GM18499 (cell line): ENCODE measurements around the gene TTLL12.
"Not testable (repeated sequence)": the region's sequence is repeated elsewhere in the genome, so short reads cannot be mapped to it uniquely, and the experiment has no call there.

Experiments
- ATAC-seq: cut with Tn5 transposase; IDR thresholded peaks from one replicate; pipeline ENCODE4 v1.9.1; 2021; ENCODE audit warnings: moderate number of reproducible peaks; ENCODE audit not compliant: insufficient read depth, unreplicated experiment

Gene TTLL12

DNA sequence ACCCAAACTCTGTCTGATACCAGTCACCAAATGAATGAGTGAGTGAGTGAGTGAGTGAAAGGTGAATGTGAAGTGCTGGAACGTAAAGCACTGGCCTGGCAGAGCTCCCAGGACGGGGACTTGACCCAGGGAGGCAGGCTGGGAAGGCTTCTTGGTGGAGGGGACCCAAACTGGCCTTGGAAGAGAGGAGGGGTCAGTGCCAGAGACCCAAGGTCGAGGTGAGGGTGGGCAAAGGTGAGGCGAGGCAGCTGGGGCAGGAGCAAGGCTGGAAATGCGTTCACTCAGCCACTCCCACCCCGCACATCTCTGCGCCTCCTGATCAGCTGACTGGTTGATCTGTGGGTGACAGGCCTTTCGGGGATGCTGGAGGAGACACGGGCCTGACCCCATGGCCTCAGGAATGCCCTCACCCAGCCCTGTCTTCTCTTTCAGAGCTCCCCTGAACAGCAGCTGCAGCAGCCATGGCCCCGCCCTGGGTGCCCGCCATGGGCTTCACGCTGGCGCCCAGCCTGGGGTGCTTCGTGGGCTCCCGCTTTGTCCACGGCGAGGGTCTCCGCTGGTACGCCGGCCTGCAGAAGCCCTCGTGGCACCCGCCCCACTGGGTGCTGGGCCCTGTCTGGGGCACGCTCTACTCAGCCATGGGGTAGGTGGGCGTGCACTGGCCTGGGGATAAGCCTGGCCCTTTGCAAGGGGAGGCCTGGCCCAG lies 28.0 kb downstream of the TTLL12 start:
- ATAC-seq: no peak

DNA sequence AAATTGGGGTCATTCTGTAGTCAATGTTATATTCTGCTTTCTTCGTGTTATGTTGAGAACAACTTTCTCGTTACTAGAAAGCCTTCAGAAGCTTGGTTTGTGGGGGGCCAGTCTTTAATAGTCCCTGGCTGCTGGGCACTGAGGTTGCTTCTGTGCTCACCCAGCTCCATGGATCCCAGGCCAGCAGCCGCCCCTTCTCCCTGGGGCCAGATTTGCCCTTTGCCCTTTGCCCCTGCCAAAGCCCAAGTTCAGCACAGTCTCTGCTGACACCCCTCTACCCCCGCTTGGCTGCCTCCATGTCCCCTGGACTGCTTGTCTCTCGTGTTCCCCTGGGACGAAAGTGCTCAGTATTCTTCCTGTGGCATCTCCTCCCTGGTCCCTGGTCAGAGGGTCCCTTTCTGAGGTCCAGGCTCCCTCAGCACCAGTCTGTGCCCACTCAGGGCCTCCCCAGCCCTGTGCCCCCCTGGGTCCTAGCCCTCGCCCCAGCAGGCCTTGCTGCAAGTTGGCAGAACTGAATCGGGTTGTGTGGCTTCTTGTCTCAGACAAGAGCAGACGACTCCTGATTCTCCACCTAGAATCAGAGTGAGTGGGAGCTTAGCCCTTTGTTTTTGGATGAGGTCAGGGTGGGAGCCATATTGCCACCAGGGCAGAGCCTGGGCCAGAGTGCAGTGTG lies 28.9 kb downstream of the TTLL12 start:
- no peak for ATAC-seq

DNA sequence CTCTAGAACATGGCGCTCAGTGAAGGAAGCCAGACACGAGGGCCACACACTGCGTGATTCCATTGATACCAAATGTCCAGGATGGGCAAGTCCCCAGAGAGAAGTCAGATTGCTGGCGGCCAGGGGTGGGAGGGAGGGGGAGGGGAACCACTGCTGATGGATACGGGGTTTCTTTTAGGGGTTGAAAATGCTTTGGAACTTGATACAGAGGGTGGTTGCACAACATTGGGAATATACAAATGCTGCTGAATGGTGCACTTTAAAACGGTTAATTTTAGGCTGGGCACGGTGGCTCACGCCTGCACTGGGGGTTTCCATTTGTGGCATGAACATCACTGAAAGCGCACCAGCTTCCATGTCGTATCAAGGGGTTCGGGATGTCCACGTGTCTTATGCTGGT lies 30.5 kb downstream of the TTLL12 start:
- no peak for ATAC-seq

DNA sequence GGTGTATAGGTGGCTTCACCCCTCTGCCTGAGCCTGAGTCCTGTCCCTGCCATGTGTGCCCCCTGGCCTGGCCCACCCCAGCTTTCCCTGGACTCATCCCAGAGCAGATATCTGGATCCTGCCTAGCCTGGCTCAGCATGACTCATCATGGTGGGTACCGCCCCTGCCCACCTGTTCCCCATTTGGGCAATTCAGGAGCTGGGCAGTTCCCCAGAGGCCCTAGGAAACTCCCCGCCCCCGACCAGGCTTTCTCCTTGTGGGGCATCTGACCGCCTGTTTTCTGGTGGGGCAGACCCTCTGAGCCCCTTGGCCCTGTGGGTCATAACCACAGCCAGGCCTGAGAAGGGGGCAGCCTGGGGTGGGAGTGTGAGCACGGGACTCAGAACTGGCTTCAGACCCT lies 31.1 kb downstream of the TTLL12 start:
- ATAC-seq: no peak

DNA sequence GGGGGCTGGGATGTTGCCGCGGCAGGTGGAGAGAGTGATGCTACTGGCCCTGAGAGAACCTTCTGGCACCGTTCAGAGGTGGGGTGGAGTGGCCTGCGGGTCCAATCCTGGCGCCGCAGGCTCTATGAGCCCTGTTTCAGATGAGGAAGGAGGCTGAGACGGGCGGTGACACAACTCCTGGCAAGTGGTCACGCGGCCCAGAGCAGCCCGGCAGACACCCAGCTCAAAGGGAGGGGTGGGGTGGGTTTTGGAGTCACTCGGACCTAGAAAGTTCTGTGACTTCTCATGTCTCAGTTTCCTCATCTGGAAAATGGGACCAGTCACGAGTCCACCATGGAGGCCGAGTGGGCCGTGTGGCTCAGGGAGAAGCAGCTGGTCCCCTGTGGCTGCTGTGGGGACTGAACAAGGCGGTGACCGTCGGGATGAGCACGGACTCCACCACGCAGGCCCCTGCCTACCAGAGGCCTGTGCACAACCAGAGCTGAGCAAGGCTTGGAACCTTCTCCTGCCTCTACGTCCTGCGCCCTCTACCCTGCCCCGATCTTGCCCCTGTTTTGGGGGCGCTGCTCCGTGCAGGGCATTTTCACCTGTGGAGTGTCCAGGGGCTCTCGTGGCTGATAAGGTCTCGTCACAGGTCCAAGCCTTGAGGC lies 31.9 kb downstream of the TTLL12 start:
- ATAC-seq: no peak

DNA sequence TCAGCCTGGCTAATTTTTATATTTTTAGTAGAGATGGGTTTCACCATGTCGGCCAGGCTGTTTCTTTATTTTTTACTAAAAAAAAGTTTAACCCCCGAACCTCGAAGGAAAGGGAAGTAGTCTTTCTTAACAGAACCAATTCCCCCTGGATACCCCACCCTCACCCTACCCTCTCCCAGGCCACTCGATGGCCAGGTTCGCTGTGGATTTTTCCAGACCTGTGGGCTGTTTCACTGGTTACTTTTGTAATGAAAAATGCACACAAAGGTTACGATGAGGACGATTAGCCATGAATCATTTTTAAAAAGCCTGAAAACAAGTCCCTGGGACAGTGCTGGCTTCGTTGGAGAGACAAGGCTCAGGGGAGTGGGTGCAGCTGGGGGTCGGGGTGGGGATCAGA lies 33.0 kb downstream of the TTLL12 start:
- no peak for ATAC-seq

DNA sequence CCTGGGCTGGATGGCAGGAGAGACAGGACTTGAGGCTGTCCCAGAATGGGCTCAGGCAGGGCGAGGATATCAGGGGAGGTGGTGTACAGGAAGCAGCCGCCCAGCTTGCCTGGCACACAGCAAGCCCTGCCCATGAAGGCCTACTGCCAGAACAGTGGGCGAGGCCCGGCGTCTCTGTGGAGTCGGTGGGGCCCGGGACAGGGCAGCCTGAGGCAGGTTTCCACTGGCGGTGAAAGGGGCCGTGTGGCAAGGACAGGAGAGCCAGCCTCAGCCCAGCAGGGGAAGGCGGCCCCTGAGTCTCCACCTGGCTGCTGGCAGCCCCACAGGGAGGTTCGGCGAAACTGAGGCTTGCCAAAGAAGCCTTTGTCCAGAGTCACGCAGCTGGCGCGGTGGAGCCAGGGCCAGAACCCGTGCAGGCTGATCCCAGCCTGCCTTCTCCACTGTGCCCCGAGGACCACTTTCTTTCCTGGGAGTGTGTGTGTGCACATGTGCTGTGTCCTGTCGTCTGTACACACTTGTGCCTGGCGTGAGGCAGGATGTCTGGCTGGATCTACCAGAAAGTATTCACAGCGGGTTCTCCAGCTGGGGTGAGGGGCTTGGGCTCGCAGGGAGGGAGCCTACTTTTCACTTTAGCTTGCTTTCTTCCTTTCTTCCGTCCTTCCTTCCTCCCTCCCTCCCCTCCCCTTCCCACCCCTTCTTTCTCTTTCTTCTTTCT lies 34.4 kb downstream of the TTLL12 start:
- ATAC-seq: no peak

DNA sequence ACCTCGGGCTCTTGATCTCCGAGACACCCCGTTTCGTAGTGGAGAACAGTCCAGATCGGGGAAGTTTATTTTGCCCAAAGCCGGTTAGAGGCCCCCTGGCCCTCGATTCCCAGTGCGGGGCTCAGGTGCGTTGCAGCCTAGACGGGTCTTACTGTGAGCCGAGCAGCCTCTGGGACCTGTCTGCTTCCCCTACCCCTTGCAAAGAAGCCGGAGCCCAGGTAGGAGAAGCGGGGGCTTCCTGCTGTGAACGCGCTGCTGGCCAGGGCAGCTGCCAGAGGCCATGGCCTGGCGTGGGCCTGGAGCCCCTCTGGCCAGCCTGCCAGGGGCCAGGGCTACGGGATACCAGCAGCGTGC lies 35.0 kb downstream of the TTLL12 start:
- ATAC-seq: no peak

DNA sequence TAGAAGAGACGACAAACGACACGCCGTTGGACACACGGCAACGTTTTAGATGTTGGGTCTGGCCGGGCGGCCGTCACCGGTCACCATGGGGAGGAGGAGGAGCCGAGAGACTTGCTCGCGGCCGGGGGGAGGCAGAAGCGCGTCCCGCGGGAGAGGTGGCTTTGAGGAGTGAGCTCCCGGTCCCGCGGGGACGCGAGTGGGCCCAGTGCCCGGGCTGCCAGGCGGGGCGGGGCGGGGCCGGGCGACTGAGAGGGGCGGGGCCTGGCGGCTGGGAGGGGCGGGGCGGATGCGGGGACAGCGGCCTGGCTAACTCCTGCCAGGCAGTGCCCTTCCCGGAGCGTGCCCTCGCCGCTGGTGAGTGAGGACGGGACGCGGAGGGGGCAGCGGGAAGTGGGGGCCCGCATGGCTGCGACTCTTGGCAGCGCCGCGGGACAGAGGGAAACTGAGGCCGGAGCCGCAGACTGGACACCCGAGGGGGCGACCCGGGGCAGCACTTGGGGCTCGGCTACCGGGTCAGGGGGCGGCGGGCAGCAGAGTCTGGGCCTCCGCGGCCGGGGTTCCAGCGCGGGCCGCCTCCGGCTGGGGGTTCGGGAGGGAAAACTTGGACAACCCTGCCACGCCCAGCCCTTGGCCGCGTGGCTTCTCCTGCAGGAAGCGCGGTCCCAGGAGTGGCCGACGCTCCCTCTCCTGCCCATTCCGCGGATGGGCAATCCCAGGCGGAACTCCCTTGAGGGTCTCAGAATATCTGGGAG lies 35.5 kb downstream of the TTLL12 start, which contains the start of gene TSPO:
TSPO (plus strand) TSS at position 309 of the 752 bp plus-strand sequence. CDS start 7,680 bp downstream, outside the sequence.
- ATAC-seq: no peak

DNA sequence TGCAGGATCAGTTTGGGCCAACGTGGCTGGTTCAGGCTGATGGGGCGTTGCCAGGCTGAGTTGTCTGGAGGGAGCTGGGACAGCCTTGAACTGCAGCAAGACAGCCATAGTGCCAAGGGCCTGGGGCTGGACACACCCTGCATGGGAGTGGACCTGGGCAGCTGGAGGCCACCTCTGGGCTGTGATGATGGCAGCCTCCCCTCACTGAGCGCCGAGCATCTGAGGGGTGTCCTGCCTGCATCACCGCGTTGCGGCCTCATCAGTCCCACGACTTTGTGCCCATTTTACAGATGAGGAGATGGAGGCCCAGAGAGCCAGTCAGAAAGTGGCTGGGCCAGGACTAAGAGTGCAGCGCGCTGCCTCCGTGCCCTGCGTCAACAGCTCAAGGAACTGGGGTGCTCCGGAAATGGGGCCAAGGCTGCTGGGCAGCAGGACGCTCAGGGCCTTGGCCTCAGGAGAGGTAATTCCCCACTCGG lies 36.2 kb downstream of the TTLL12 start:
- ATAC-seq: no peak

DNA sequence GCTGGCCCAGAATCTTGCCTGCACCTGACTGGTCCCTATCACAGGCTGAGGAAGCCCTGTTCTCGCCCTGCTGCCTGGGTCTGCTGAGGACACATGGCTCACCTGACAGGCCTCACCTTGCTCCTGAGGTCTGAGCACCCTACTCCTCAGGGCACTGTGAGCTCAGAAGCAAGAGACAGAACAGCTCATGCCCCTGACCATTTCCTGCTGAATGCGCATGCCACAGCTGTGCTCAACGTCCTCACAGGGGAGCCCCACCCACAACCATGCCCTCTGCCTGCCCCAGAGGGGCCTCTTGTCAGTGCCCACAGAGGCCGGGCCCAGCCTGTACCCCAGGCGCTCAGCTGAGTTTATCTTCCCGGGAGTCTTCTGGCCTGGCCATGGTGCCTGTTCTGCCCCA lies 38.4 kb downstream of the TTLL12 start:
- ATAC-seq: no peak

DNA sequence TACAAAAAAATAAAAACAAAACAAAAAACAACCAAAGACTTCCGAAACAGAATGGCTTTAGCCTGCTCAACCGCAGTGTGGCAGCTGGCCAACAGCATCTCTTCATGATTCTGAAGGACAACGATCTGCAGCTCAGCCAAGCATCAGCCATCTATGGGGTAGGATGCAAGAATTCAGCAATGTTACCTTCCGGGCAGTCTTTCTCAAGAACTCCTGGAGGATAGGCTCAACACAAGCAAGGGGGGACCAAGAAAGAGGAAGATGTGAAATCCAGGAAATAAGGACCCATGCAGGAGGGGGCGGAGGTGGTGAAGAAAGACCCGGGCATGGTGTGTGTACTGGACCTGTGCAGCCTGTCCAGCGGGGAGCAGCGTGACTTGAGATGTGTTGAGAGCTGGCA lies 39.1 kb downstream of the TTLL12 start:
- ATAC-seq: no peak

DNA sequence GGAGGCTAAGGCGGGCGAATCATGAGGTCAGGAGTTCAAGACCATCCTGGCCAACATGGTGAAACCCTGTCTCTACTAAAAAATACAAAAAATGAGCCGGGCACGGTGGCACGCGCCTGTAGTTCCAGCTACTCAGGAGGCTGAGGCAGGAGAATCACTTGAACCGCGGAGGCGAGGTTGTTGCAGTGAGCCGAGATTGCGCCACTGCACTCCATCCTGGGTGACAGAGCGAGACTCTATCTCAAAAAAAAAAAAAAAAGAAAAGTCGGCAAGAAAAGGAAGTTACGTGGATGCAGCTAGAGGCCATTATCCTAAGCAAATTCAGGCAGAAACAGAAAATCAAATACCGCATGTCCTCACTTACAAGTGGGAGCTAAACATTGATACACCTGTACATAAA lies 40.6 kb downstream of the TTLL12 start:
- not testable (repeated sequence) for ATAC-seq

DNA sequence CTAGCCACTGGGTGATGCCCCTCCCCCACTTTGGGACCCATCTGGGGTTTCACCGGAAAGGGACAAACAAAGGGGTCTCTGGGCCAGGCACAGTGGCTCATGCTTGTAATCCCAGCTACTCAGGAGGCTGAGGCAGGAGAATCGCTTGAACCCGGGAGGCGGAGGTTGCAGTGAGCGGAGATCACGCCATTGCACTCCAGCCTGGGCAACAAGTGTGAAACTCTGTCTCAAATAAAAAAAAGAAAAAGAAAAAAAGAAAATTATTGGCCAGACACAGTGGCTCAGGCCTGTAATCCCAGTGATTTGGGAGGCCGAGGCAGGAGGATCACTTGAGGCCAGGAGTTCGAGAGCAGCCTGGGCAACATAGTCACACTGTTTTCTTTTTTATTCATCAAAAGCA lies 41.6 kb downstream of the TTLL12 start:
- ATAC-seq: not testable (repeated sequence)

DNA sequence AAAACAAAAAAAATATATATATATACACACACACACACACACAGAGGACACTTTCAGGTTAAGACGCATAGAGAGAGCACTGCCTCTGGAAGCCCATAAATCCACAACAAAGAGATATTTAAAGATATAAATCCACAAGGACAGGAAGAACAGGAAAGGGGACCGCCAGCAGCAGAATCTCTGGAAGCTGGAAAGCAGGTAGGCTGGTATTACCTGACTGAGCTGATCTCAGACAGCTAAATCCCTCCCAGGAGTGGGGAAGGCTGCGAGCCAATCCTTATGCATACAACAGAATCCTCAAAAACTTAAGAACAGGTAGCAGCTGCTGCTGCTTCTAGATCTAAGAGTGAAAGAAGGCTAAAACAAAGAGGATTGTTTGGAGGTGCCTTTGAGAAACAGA lies 42.0 kb downstream of the TTLL12 start:
- ATAC-seq: no peak

DNA sequence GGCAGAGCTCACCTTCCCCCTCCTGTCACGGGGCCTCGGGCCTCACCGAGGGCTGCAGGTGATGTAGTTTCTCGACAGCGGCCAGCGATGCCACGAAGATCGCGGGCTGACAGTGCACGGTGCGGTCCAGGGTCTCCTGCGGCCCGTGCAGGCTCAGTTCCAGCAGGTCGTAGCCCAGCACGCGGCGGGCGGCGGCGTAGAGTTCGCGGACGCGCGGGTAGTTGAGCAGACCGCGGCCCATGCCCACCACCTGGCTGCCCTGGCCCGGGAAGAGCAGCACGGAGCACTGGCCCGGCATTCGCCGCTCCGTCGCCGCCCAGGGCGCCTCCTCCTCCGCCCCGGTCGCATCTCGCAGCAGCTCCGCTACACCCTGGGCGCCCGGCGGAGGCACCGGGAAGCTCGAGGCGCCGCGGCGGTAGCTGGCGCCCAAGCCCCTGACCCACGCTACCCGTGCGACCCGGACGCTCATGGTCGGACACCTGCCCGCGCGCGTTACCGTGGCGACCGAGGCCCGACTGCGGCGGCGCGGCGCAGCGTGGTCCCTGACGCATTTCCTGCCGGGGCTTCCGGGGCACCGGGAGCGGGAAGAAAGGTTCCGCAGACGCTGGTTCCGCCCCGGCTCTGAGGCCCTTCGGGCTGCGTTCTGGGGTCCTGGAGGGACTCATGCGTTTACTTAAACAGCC lies 43.9 kb downstream of the TTLL12 start, which contains the start of gene MCAT:
MCAT (minus strand) TSS at position 519 of the 683 bp plus-strand sequence; CDS start at position 469, 50 bp downstream.
- no peak for ATAC-seq

DNA sequence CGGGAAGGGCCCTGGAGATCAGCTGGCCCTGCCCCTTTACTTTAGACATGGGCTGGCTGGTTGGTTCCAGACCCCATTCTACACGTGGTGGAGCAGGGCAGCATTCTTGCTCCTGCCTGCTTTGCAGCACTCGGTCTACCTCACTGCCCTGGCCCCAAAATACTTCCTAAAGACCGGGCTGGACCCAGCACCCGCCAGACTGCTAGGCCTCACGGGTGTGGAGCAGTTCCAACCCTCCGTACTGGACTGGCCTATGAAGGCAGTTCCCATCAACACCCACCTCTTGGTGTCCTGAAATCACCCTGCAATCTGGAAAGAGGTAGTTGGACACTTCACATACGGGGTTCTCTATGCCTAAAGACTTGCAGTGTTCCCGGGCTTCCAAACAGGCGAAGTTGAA lies 50.1 kb downstream of the TTLL12 start:
- ATAC-seq: no peak

DNA sequence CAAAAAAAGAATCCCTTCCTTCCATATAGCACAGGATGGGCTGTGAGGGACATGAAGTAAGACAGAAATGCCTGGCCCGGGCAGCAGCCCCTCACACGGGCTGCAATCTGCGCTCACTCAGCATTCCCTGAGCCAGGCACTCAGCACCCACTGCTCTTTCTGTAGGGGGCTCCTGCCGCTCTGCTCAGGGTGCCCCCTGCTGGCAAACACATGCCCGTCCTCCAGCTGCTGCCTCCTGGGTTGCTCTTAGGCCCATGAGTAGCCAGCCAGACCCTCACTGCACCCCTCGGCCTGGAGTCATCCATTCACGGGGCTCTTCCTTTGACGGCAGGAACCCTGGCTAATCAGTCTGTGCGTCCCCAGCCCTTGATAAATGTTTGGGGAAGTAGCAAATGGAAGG lies 50.7 kb downstream of the TTLL12 start:
- no peak for ATAC-seq

DNA sequence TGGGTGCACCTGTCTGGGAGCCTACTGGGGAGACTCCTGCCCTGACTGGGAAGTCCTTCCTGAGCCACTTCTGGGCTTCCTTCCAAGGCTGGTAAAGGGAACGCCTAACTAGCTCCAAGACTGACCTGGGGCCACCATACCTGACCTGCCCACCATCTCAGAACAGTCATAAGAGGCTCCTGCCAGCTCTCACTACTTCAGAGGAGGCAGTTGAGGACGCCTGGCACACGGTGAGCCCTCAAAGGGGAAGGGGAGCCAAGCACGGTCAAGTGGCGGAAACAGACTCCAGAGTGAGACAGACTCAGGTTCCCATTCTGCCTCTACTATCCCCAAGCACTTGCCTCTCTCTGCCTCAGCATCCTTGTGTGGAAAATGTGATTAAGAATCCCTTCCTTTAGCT lies 51.4 kb downstream of the TTLL12 start:
- ATAC-seq: no peak
